Upper lobe of right lung (tissue), 1 donor: Measurements from ENCODE around the gene UBE2G1. TPM values are rescaled to one million over a fixed set of nuclear protein-coding genes. Genes with fewer than 3 reads are reported as not detected.
A peak's percentile ranks its signal among the peaks of the same experiment; 100 is the strongest.

ENCODE experiments used
- ATAC-seq: fragments of 200-7000 bp; cut with Tn5 transposase; one replicate; pipeline ENCODE4 v1.9.1; 2020; ENCODE audit warnings: mild to moderate bottlenecking, moderate library complexity
- DNase-seq: peaks from one replicate; pipeline ENCODE4 v3.0.0-alpha.2; 2020
- H3K27ac ChIP-seq: fragments of 200-600 bp; one replicate; pipeline ENCODE4 v1.8.0; 2022
- H3K27me3 ChIP-seq: fragments of 200-600 bp; one replicate; pipeline ENCODE4 v1.8.0; 2022; ENCODE audit warnings: mild to moderate bottlenecking
- H3K36me3 ChIP-seq: fragments of 200-600 bp; one replicate; pipeline ENCODE4 v1.8.0; 2022
- H3K4me1 ChIP-seq: fragments of 200-600 bp; one replicate; pipeline ENCODE4 v1.8.0; 2022
- H3K4me3 ChIP-seq: fragments of 200-600 bp; one replicate; pipeline ENCODE4 v1.8.0; 2022; ENCODE audit warnings: mild to moderate bottlenecking
- H3K9me3 ChIP-seq: fragments of 200-600 bp; one replicate; pipeline ENCODE4 v1.8.0; 2022
- CTCF ChIP-seq: fragments of 200-600 bp; IDR thresholded peaks from one replicate; pipeline ENCODE4 v1.8.0; 2022; ENCODE audit warnings: antibody characterized with exemption
- intact Hi-C: fragments of 100-400 bp; cut with DNase I; formaldehyde crosslinking; loops from one replicate; pipeline ENCODE4 v1.11.0; 2022
- total RNA-seq: library from RNA; stranded (reverse); fragmentation: NEBNext Ultra II Directional; extraction: Animal tissue kit (Norgen Biotek cat#: 25700); gene quantifications from one replicate; pipeline ENCODE4 v1.2.1, GENCODE V29; 2021
- donor health status: DM: no; HTN: yes; CAD: no; lungs with severe emphysema.

UBE2G1 gene
- total RNA-seq, 1 donor from 2014 or later, result 38.4 TPM

GRCh38 chr17:4394208-4395110 lies 28.0 kb upstream of the UBE2G1 start:
- H3K27me3 ChIP-seq, result no peaks in the 10 kb centered on the region
- no peak overlapping the region for H3K27ac ChIP-seq
- TF ChIP-seq CTCF, result no peak
- intact Hi-C loops, result no loop called here
- H3K4me3 ChIP-seq, result no peak overlapping the region
- DNase-seq, result no peak
- no peak for ATAC-seq
- no peaks in the 10 kb centered on the region for H3K4me1 ChIP-seq
- H3K36me3 ChIP-seq, result no peaks in the 10 kb centered on the region
- H3K9me3 ChIP-seq, result no peaks in the 10 kb centered on the region

- TF ChIP-seq CTCF, result no peak
- H3K27me3 ChIP-seq, result no peaks in the 10 kb centered on the region
- no peak for ATAC-seq
- intact Hi-C loops, result no loop called here
- no peak overlapping the region for H3K27ac ChIP-seq
- DNase-seq, result no peak
- H3K4me1 ChIP-seq, result no peaks in the 10 kb centered on the region
- H3K4me3 ChIP-seq, result no peak overlapping the region
- no peaks in the 10 kb centered on the region for H3K9me3 ChIP-seq
- no peaks in the 10 kb centered on the region for H3K36me3 ChIP-seq
Measured at GRCh38 chr17:4393806-4394205, 27.3 kb upstream of the UBE2G1 start.

GRCh38 chr17:4389079-4389478 lies 22.6 kb upstream of the UBE2G1 start:
- H3K36me3 ChIP-seq, result no peaks in the 10 kb centered on the region
- TF ChIP-seq CTCF, result no peak
- no peaks in the 10 kb centered on the region for H3K27me3 ChIP-seq
- intact Hi-C loops, result no loop called here
- peak; percentile 80 for ATAC-seq
- H3K27ac ChIP-seq, result no peak overlapping the region
- no peak for DNase-seq
- H3K4me1 ChIP-seq, result no peaks in the 10 kb centered on the region
- no peaks in the 10 kb centered on the region for H3K9me3 ChIP-seq
- H3K4me3 ChIP-seq, result no peak overlapping the region

DNA sequence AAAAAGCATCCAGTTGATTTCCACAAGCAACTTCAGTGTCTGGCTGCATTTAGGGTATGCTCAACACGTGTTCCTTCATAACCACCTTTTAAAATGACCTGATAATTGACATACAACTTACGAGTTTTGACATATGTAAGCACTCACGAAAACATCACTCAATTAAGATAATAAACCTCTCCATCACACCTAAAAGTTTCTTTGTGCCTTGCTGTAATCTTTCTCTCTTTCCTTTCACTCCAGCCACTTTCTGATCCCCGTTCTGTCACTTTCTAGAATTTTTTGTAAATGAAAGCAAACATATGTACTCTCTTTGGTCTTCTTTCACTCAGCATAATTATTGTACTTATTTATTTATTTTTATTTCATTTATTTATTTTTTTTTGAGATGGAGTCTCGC lies 20.7 kb upstream of the UBE2G1 start:
- Histone ChIP-seq H3K4me1 (no peaks in the 10 kb centered on the region), H3K27me3 (no peaks in the 10 kb centered on the region), H3K4me3 (no peak overlapping the region), H3K27ac (no peak overlapping the region), H3K9me3 (no peaks in the 10 kb centered on the region), H3K36me3 (no peaks in the 10 kb centered on the region)
- no peak for TF ChIP-seq CTCF
- no peak for DNase-seq
- intact Hi-C loops, result no loop called here
- no peak for ATAC-seq

DNA sequence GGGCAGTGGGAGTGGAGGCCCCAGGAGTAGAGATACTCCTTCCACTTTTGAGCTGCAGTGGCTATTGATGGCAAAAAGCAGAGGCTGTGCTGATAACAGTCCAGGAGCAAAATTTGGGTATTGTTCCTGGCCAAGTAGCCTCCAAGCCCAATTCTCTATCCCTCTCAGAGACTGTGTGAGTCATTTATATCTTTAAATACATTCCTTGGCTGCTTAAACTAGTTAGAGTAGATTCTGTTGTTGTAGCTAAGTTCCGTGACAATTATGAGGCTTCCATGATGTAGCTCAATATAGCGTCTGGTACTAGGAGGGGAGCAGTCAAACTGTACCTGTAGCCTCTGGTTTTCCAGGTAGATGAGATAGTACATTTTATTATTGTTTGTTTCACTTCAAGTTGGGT lies 19.9 kb upstream of the UBE2G1 start:
- Histone ChIP-seq H3K4me1 (no peaks in the 10 kb centered on the region), H3K27ac (no peak overlapping the region), H3K9me3 (no peaks in the 10 kb centered on the region), H3K36me3 (no peaks in the 10 kb centered on the region), H3K27me3 (no peaks in the 10 kb centered on the region), H3K4me3 (no peak overlapping the region)
- TF ChIP-seq CTCF, result no peak
- DNase-seq (no peak), ATAC-seq (no peak)
- intact Hi-C loops, result no loop called here
